H9 (cell line): ENCODE results near the gene SPTAN1. TPM values are rescaled to one million over a fixed set of nuclear protein-coding genes. Genes with fewer than 3 reads are reported as not detected.

Experiments
- DNase-seq: peaks from one replicate; pipeline ENCODE4 v3.0.0-alpha.2; 2017
- H2AFZ ChIP-seq: one replicate; pipeline ENCODE4 v1.6.1; 2013; ENCODE audit warnings: mild to moderate bottlenecking, low read length, control low read depth, moderate library complexity
- H2AK5ac ChIP-seq: 2 replicates; pipeline ENCODE4 v1.6.1; 2013; ENCODE audit warnings: low read length, control low read depth, mixed read lengths; ENCODE audit not compliant: insufficient read length
- H2BK120ac ChIP-seq: one replicate; pipeline ENCODE4 v1.6.1; 2013; ENCODE audit warnings: low read depth, mild to moderate bottlenecking, low read length, control low read depth, inconsistent platforms; ENCODE audit not compliant: poor library complexity, severe bottlenecking
- H2BK12ac ChIP-seq: 2 replicates; pipeline ENCODE4 v1.6.1; 2013; ENCODE audit warnings: low read length, control low read depth, mixed read lengths, low read depth; ENCODE audit not compliant: insufficient read length
- H2BK15ac ChIP-seq: 2 replicates; pipeline ENCODE4 v1.6.1; 2013; ENCODE audit warnings: low read depth, low read length, control low read depth
- H2BK20ac ChIP-seq: one replicate; pipeline ENCODE4 v1.6.1; 2013; ENCODE audit warnings: low read depth, mild to moderate bottlenecking, low read length, control low read depth, inconsistent platforms; ENCODE audit not compliant: poor library complexity, severe bottlenecking
- H2BK5ac ChIP-seq: 2 replicates; pipeline ENCODE4 v1.6.1; 2013; ENCODE audit warnings: low read length, control low read depth, mixed read lengths; ENCODE audit not compliant: insufficient read length
- H3K14ac ChIP-seq: 2 replicates; pipeline ENCODE4 v1.6.1; 2013; ENCODE audit warnings: low read length, control low read depth; ENCODE audit not compliant: insufficient read depth
- H3K18ac ChIP-seq: 2 replicates; pipeline ENCODE4 v1.6.1; 2013; ENCODE audit warnings: low read depth, mild to moderate bottlenecking, mixed read lengths, low read length, control low read depth; ENCODE audit not compliant: insufficient read length
- H3K23ac ChIP-seq: 2 replicates; pipeline ENCODE4 v1.6.1; 2013; ENCODE audit warnings: low read length, control low read depth, mixed read lengths, low read depth; ENCODE audit not compliant: insufficient read length
- H3K23me2 ChIP-seq: 2 replicates; pipeline ENCODE4 v1.6.1; 2013; ENCODE audit warnings: low read depth, mild to moderate bottlenecking, mixed read lengths, low read length, control low read depth; ENCODE audit not compliant: insufficient read length, poor library complexity, severe bottlenecking
- H3K27ac ChIP-seq: 2 replicates; pipeline ENCODE4 v1.5.1; 2013; ENCODE audit warnings: low read length, control low read depth, mixed read lengths, low read depth; ENCODE audit not compliant: insufficient read length
- H3K27me3 ChIP-seq: 2 replicates; pipeline ENCODE4 v1.6.1; 2013; ENCODE audit warnings: low read length, control low read depth, inconsistent platforms; ENCODE audit not compliant: insufficient read depth
- H3K4ac ChIP-seq: 2 replicates; pipeline ENCODE4 v1.6.1; 2013; ENCODE audit warnings: low read depth, mild to moderate bottlenecking, control low read depth, inconsistent platforms, low read length, moderate library complexity
- H3K4me1 ChIP-seq: 2 replicates; pipeline ENCODE4 v1.6.1; 2013; ENCODE audit warnings: low read length, control low read depth, inconsistent platforms; ENCODE audit not compliant: insufficient read depth
- H3K4me2 ChIP-seq: 2 replicates; pipeline ENCODE4 v1.6.1; 2013; ENCODE audit warnings: low read length, control low read depth, mixed read lengths; ENCODE audit not compliant: insufficient read length, insufficient read depth
- H3K56ac ChIP-seq: 2 replicates; pipeline ENCODE4 v1.6.1; 2013; ENCODE audit warnings: low read depth, mild to moderate bottlenecking, mixed read lengths, low read length, control low read depth; ENCODE audit not compliant: insufficient read length
- H3K79me1 ChIP-seq: 2 replicates; pipeline ENCODE4 v1.6.1; 2013; ENCODE audit warnings: low read depth, mild to moderate bottlenecking, moderate library complexity, low read length, control low read depth, inconsistent platforms; ENCODE audit not compliant: insufficient read depth, poor library complexity, severe bottlenecking
- H3K79me2 ChIP-seq: 2 replicates; pipeline ENCODE4 v1.6.1; 2013; ENCODE audit warnings: low read length, control low read depth, inconsistent platforms; ENCODE audit not compliant: insufficient read depth
- H3K9ac ChIP-seq: 2 replicates; pipeline ENCODE4 v1.6.1; 2013; ENCODE audit warnings: low read length, control low read depth, mixed read lengths; ENCODE audit not compliant: insufficient read length; ENCODE audit errors: extremely low read depth
- H3K9me3 ChIP-seq: one replicate; pipeline ENCODE4 v1.6.1; 2013; ENCODE audit warnings: low read depth, low read length, inconsistent platforms; ENCODE audit not compliant: control insufficient read depth
- H3T11ph ChIP-seq: one replicate; pipeline ENCODE4 v1.6.1; 2013; ENCODE audit warnings: mild to moderate bottlenecking, low read length, control low read depth, inconsistent platforms
- H4K20me1 ChIP-seq: one replicate; pipeline ENCODE4 v1.6.1; 2013; ENCODE audit not compliant: control insufficient read depth, insufficient read length, insufficient read depth
- H4K5ac ChIP-seq: 2 replicates; pipeline ENCODE4 v1.6.1; 2013; ENCODE audit warnings: low read depth, mild to moderate bottlenecking, mixed read lengths, low read length, control low read depth; ENCODE audit not compliant: insufficient read length
- H4K8ac ChIP-seq: replicated peaks from 2 replicates; pipeline ENCODE4 v1.6.1; 2013; ENCODE audit warnings: low read length, control low read depth, mixed read lengths, low read depth; ENCODE audit not compliant: insufficient read length
- H4K91ac ChIP-seq: 2 replicates; pipeline ENCODE4 v1.6.1; 2013; ENCODE audit warnings: low read depth, mild to moderate bottlenecking, moderate library complexity, mixed read lengths, low read length, control low read depth; ENCODE audit not compliant: insufficient read length
- H3K27ac Mint-ChIP-seq, 3 experiments: 2 replicates in 2 of 3; 3 replicates in 1 of 3; pipeline ENCODE4 v1.8.0; 2020 to 2021; ENCODE audit warnings: mixed read lengths in 3 of 3, mild to moderate bottlenecking in 1 of 3, moderate library complexity in 1 of 3
- H3K27me3 Mint-ChIP-seq: 2 replicates; pipeline ENCODE4 v1.8.0; 2021; ENCODE audit warnings: low read depth, mild to moderate bottlenecking, moderate library complexity, mixed read lengths
- H3K36me3 Mint-ChIP-seq, 3 experiments: 2 replicates in 2 of 3; 3 replicates in 1 of 3; pipeline ENCODE4 v1.8.0; 2020 to 2021; ENCODE audit warnings: low read depth in 3 of 3, mixed read lengths in 3 of 3; ENCODE audit not compliant: insufficient read depth in 1 of 3
- H3K4me1 Mint-ChIP-seq, 2 experiments: 2 replicates each; pipeline ENCODE4 v1.8.0; 2020; ENCODE audit warnings: mixed read lengths in 2 of 2
- H3K4me3 Mint-ChIP-seq, 2 experiments: 2 replicates in 1 of 2; 3 replicates in 1 of 2; pipeline ENCODE4 v1.8.0; 2020 to 2021; ENCODE audit warnings: mild to moderate bottlenecking in 2 of 2, mixed read lengths in 2 of 2, moderate library complexity in 1 of 2
- H3K9me3 Mint-ChIP-seq, 2 experiments: 2 replicates in 1 of 2; 3 replicates in 1 of 2; pipeline ENCODE4 v1.8.0; 2020; ENCODE audit warnings: mild to moderate bottlenecking in 2 of 2, mixed read lengths in 2 of 2, moderate library complexity in 1 of 2
- WGBS: extraction: QIAGEN DNeasy Blood & Tissue Kit; methylation state at CpG from one replicate; pipeline ENCODE4 v1.1.7; 2013; ENCODE audit warnings: missing lambda C conversion rate, low lambda C conversion rate, mixed read lengths; ENCODE audit not compliant: insufficient read length; ENCODE audit errors: extremely low coverage; 5-methylcytosine and 5-hydroxymethylcytosine counted together
- total RNA-seq: library from RNA; stranded (reverse); gene quantifications from 2 replicates; pipeline ENCODE4 v1.2.1, GENCODE V29; 2021
- TF ChIP-seq, protein P1 (sequence below): fragments of 200-600 bp; sonication (generic); conservative IDR thresholded peaks from 3 replicates; pipeline ENCODE4 v1.8.0; 2021; ENCODE audit warnings: antibody characterized with exemption, mild to moderate bottlenecking

The SPTAN1 gene
- total RNA-seq, 1 experiment from 2014 or later, result 213 TPM

DNA sequence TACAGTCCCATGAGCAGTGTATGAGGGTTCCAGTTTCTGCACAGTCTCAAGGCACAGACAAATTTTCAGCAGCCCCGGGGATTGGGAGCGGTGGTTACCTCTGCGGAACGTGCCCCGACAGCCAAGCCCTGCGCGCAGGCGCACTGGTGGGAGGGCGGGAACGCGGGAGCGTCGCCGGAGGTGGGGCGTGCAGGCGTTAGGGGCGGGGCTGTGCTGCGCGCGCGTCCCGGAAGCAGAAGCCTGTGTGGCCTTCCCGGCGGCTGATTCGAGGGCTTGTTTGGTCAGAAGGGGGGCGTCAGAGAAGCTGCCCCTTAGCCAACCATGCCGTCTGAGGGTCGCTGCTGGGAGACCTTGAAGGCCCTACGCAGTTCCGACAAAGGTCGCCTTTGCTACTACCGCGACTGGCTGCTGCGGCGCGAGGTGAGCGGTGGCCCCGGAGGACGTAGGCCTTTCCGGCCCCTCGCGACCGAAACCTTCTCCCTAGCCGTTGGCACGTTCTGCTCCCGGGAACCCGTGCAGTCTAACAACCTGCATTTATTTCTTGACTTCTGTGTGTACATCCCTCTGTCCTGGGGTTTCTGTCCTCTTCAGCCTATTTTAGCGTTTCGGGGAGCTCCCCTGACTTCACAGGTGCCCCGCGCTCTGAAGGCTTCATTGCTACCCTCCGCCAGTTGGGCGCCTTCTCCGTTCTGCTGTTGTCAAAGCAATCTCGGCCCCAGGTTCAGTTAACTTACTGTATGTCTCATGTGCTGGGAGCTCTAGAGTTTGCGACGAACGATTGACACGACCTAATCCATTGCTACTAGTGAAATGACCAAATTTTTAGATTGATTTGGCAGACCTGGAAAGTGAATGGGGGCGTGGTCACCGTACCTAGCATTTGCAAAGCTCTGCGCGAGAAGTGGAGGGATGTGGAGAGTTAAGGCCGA, 47.6 kb upstream of the SPTAN1 start, which contains the start of gene GLE1:
Gene GLE1, plus strand, starts transcription at position 235 of the 929 bp plus-strand sequence. Its CDS starts 87 bp downstream, at position 322.
- TF ChIP-seq, protein P1, sequence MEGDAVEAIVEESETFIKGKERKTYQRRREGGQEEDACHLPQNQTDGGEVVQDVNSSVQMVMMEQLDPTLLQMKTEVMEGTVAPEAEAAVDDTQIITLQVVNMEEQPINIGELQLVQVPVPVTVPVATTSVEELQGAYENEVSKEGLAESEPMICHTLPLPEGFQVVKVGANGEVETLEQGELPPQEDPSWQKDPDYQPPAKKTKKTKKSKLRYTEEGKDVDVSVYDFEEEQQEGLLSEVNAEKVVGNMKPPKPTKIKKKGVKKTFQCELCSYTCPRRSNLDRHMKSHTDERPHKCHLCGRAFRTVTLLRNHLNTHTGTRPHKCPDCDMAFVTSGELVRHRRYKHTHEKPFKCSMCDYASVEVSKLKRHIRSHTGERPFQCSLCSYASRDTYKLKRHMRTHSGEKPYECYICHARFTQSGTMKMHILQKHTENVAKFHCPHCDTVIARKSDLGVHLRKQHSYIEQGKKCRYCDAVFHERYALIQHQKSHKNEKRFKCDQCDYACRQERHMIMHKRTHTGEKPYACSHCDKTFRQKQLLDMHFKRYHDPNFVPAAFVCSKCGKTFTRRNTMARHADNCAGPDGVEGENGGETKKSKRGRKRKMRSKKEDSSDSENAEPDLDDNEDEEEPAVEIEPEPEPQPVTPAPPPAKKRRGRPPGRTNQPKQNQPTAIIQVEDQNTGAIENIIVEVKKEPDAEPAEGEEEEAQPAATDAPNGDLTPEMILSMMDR, result no peak
- H4K91ac ChIP-seq, result no peak within 1 kb of the TSS
- no peak within 1 kb of the TSS for H4K5ac ChIP-seq
- H3K27ac ChIP-seq, result no peak within 1 kb of the TSS
- H4K20me1 ChIP-seq, result no peaks in the 10 kb centered on the region
- H3K27me3 ChIP-seq, result no peaks in the 10 kb centered on the region
- WGBS, result no CpG with 5 or more reads among the region's 64 CpGs
- peak within 1 kb of the TSS; percentile 56 for H2AFZ ChIP-seq
- Mint-ChIP-seq H3K9me3 (no peaks in the 10 kb centered on the region), H3K27ac (peak within 1 kb of the TSS; percentile 92 to 98 (median 96)), H3K4me3 (peak within 1 kb of the TSS; percentile 99 to 100), H3K36me3 (peaks cover 1 to 17% (median 5%) of the 10 kb centered on the region in 3 experiments; a peak in 4 of 7 replicates), H3K27me3 (no peaks in the 10 kb centered on the region), H3K4me1 (peaks cover 4 to 8% of the 10 kb centered on the region in 2 experiments)
- no peak within 1 kb of the TSS for H3K4ac ChIP-seq
- H2BK12ac ChIP-seq, result no peak within 1 kb of the TSS
- H3T11ph ChIP-seq, result no peak within 1 kb of the TSS
- H2BK20ac ChIP-seq, result no peak within 1 kb of the TSS
- H3K14ac ChIP-seq, result no peak within 1 kb of the TSS
- no peak within 1 kb of the TSS for H2BK5ac ChIP-seq
- H3K9ac ChIP-seq, result peak within 1 kb of the TSS; percentile 68
- H3K23ac ChIP-seq, result no peak within 1 kb of the TSS
- no peaks in the 10 kb centered on the region for H3K79me1 ChIP-seq
- no peaks in the 10 kb centered on the region for H3K79me2 ChIP-seq
- peak within 1 kb of the TSS; percentile 23 for H3K18ac ChIP-seq
- H4K8ac ChIP-seq, result no peak within 1 kb of the TSS
- H3K4me1 ChIP-seq, result no peaks in the 10 kb centered on the region
- no peak within 1 kb of the TSS for H2AK5ac ChIP-seq
- peak within 1 kb of the TSS; percentile 77 for H3K4me2 ChIP-seq
- H3K23me2 ChIP-seq, result peaks cover 14% of the 10 kb centered on the region
- no peak within 1 kb of the TSS for H3K56ac ChIP-seq
- DNase-seq, result peak; percentile 95
- H2BK120ac ChIP-seq, result no peak within 1 kb of the TSS
- H3K9me3 ChIP-seq, result no peaks in the 10 kb centered on the region
- no peak within 1 kb of the TSS for H2BK15ac ChIP-seq
